HG03469 (cell line): ENCODE data around the gene ARAP1.

ENCODE experiments used
- ATAC-seq: cut with Tn5 transposase; IDR thresholded peaks from one replicate; pipeline ENCODE4 v1.9.1; 2021; ENCODE audit warnings: mild to moderate bottlenecking, moderate library complexity, moderate number of reproducible peaks; ENCODE audit not compliant: unreplicated experiment

The ARAP1 gene

DNA sequence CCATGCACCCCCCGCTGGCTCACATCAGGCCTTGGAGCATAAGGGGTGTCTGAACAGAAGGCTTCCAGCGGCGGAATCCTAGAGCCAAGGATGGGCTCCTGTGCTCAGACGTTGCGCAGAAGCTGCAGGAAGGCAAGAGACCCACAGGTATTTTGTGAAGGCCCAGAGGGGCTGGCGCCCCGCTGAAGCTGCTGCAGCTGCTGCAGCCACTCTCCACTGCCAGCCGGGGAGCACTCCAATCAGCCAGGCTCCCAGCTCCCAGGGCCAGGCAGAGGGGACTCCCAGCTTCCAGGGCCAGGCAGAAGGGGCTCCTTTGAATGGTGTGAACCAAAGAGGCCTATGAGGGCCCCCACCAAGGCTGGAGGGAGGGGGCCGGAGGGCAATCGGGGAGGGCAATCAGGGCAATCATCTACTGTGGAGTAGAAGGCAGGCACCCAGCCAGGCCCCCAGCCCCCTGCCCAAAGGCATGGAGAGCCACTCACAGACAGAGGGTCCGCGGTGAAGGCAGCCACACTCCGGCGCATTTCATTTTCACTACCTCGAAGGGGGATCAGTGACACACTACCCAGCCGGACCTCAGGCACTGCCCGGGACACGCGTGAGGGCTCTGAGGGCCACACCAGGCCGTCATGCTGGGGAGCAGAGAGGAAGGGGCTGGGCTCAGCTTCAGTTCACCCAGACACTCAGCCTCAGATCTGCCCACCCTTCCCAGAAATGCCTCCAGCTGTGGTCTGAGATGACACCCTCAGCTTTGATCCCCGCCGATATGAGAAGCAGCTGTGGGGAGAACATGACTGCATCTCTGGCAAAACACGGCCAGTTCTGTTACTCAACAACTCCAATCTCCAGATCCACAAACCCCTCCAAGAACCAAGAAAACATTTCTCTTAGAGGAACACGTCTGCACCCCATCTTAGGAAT, 66.4 kb downstream of the ARAP1 start:
- ATAC-seq: no peak

DNA sequence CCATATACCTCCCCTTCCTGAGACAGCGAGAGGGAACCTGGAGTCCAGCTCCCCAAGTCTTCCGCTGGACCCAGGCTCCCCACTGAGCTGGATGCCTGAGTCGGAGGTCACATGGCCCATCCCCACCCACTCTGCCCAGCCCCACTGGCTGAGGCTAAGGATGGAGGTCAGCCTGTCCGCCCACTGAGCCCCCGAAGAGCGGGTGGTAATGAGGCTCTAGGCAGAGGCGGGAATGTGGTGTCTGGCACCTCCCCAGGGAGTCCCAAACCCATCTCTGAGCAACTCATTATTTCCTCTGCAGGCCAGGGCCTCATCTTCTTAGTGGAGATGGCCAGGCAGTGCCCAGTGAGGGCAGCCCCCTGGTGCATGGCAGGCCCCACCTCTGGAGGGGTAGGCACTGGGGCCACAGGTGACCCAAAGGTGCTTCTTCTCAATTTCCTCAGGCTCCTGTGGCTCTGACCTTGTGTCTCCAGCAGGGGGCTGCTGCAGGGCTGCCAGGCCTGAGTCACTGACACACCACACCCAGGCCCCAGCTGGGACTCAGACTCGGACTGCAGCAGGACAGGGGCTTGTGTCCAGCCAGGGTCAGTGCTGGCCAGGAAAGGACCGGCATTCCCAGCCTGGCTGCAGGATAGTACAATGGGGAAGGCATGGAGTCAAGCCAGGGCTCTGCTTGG, 67.8 kb downstream of the ARAP1 start:
- no peak for ATAC-seq

DNA sequence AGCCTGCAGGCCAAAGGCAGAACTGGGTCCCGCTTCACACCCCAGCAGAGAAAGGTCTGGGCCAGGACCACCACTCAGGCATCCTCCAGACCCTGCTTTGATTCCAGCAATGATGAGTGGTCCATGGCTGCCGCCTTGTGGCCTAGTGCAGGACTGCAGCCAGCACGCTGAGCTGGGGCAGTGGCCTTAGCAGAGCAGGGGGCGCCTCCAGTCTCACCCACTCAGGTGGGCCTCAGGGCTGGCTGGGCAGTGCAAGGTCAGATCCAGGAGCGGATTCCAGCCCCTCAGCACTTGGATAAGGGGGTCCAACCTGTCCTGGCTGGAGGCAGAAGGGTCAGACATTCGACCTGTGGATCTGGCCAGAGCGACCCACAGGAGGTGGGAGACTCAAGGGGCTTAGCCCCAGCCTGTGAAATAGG, 68.4 kb downstream of the ARAP1 start:
- ATAC-seq: no peak

DNA sequence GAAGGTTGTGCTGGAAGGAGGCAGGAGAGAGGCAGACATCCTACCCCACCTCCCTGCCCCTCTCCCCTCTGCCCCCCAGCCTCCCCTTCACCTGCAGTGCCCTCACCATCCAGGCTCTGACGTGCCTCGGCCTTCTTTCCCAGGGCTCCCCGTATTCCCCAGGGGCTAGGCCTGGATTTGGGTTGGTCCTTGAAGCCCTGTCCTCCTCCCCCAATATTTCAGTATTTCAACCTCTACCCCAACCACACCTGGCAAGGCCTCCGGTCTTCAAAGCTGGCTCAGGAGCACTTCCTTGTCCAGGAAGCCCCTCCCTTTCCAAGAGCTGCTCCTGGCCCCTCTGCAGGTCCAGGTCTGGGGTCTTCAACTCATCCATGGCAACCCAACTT, 69.4 kb downstream of the ARAP1 start:
- no peak for ATAC-seq

DNA sequence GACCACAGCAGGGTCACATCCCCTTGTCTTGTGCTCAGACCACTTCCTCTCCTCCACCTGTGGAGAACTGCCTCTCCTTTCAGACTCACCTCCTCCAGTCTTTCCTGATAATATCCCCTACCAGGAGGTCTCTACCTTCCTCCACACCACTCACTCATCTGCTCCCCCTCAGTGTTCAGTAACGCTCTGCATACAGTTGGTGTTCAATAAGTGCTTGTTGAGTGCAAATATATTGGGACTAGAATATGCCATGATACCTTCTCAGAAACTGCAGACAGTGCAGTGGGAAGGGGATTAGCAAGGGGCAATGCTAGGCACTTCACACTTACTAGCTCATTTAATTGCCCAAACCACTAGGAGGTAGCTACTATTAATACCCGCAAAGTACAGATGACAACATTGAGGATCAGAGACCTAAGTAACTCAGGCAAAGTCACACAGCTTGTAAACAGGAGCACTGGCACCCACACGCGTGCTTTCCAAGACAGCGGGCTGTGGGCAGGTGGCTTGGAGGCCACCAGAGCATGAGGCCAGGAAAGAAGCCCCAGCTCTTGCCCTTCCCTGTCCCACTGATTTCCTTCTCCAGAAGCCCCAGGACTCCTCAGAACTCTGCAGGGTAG, 69.9 kb downstream of the ARAP1 start:
- ATAC-seq: no peak

DNA sequence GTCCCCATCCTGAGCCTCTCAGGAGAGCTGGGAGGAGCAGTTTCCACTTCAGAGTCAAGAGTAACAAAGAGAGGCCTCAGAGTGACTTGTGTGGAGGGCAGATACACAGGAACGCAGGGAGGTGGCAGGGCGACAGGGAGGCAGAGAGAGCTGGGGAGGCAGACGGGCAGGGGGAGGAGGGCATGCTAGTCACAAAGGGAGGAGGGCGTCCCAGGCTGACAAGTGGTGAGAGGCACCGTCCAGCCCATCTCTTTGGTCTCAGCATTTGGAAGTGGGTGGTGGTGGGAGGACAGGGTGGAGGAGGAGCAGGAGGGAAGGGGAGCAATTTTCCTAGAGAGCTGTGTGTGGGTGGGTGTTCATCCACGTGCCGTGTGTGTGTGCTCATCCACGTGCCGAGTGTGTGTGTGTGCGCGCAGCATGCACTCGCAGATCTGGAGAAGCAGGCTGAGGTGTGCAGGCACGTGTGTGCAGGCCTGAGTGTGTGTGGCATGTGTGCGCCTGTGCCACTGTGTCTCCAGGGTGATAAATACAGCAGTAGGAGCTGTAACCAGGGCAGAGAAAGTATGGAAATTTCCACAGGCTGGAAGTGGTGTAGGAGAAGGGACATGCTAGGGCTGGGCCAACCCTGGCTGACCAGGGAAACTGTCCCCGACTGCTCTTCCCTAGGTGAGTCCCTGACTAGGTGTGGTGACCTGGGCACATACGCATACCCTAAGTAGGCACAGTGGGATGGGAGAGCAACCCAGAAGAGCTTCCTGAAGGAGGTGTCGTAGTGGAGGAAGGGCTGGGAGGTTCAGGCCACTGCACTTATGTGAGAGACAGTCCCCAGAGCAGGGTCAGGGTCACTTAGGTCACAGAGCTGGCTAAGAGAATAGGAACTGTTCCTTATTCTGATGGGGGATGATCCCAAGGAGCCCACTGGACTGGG, 70.7 kb downstream of the ARAP1 start:
- ATAC-seq: no peak

DNA sequence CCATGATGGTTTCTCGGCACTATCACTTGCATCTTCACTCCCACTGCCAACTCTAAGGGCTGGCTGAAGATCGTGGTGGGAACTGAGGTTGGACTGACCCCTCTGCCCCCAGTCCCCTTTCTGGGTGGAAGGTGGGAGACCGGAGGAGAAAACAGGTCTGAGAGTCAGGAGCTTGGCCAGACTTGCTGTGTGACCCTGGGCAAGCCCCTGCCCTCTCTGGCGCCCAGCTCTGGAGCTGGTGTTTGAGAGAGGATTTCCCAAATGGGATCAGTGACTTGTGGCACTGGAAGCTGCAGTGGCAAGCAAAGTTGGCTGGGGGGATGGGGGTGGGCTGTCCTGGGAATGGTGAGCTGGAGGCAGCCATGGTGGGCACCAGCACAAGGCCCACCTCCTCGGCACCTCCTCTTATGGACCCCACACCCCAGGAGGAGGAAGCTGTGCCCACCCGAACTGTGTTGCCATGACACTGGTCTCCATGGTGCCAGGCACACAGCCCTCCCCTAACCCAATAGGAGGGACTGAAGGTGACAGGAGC, 71.5 kb downstream of the ARAP1 start:
- no peak for ATAC-seq

DNA sequence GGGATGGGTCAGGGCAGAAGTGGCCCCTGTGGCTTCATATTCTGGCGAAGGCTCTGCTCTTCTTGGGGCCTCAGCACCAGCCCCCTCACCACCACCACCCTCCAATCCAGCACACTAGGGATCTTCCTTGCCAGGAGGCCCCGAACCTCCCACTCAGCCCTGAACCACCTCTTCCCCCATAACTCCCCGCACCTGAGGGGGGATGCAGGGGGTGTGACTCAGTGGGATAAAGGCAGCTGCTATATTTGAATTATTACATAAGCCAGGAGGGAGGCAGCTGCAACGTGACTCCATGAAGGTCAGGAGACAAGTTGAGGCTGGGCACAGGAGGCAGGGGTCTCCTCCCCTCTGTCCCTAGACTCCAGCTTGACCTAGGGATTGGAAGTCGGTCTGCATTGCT, 72.3 kb downstream of the ARAP1 start:
- ATAC-seq: no peak

DNA sequence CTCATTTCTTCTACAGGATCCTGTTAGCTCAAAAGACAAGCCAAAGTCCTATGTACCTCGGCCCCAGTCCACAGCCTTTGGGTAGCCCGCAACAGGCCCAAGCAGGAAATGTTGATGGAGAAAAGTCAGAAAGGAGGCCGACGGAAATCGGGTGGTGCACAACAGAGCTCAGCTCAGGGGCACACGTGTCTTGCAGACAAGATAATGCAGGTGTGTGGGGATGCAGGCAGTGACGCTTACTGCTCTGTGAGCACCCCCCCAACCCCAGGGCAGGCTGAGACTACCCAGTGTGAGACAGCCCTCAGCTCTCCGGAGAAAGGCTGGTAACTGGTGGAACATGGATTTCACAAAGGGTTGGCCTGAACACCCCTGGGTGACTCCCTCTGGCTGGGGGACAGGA, 73.7 kb downstream of the ARAP1 start:
- no peak for ATAC-seq

DNA sequence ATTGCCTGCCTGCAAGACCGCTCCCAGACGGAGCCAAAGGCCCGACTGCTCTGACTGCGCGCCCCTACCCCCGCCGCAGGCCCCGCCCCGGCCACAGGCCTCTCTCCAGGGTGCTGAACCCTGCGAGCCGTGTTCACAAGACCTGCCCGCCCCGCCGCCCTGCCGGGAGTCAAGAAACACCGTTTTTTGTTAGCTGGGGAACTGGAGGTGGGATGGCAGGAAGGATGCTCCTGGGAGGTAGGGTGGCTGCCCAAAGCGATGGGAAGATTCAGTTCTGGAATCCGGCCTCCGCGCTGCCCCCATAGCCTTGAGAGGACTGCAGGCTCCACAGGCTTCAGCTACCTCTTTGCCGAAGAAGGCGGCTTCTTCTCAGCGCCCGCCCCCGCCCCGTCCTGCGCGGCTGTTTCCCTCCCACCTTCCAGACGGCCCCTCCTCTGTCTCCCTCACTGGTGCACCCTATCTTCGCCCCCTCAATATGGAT, 75.3 kb downstream of the ARAP1 start:
- ATAC-seq: no peak

DNA sequence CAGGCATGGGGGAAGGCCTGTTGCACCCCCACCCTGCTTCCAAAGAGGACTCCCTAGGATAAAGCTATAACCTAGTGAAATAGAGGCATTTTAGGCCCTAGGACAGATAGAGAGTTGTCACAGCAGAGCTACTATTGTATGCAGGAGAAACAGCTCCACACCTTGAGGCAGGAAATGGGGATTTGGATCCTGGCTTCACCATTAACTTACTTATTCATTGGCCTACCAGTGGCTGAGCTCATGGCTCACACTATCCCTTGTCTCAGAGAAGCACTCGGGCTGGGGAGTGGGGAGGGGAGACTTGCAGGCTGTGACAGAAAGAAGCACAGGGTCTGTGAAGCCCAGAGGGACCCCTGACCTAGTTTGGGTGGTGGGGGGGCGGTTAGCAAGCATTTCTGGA, 77.0 kb downstream of the ARAP1 start:
- no peak for ATAC-seq

DNA sequence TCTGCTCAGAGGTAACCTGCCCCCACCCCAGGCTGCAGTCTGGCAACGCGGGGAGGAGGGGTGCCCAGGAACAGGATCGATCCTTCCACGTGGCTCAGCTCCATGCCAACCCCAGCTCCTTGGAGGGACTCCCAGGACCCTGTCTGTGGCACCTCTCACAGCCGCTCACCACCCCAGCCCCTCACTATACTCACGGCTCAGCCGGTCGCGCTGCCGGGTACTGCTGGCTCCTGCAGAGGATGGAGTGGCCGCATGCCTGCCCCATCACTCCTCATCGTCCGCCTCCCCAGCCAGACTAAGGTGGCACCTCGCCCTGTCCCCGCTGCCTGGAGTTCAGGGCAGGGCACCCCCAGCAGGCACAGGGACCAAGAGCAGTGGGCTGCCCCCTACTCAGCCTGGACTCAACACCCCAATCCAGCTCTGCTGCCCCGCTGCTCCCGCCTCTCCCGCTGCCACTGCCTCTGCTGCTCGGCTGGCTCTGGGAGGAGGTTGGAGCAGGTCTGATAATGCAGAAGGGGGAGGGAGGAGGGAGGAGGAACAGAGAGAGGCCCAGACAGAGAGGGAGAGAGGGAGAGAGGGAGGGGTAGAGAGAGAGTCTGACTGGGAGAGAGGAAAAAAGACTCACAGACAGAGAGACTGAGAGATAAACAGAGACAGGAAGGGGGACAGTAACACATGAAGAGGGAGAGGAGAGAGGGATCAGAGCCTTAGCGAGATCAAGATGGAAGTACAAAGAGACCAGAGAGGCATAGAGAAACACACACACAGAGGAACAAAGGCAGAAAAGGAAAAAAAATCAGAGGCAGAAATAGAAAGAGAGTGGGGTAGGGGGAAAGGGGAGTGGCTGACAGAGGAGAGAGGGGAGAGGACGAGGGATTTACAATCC, 78.0 kb downstream of the ARAP1 start, which contains the start of gene PDE2A:
PDE2A (minus strand) TSS at position 480 of the 886 bp plus-strand sequence; CDS start at position 265, 215 bp downstream.
- ATAC-seq: no peak

DNA sequence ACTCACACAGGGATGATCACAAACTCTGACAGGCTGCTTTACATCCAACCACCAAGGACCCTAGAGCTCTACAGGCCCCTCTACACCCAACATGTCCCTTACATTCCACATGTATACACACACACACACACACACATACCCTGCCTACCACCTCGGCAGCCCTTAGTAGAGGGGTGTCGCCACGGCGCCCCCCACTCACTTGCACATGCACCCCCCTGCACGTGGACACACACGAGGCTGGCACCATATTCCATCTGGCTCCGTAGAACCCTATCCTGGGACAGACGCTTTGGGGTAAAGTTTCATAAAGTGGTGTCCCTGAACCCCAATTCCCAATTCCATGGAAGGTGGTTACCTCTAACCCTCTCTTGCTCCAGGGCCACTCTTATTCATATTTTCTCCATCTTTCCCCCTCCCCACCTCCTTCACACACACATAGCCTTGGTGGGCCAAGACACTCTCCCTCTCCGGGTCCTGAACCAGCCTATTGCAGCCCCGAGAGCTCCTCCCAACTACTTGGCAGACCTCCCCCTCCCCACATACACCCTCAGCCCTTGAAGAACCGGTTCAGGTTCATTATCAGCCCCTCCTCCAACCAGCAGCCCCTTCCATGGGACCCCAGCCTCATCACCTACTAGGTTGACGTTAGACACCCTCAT, 78.8 kb downstream of the ARAP1 start:
- ATAC-seq: no peak

DNA sequence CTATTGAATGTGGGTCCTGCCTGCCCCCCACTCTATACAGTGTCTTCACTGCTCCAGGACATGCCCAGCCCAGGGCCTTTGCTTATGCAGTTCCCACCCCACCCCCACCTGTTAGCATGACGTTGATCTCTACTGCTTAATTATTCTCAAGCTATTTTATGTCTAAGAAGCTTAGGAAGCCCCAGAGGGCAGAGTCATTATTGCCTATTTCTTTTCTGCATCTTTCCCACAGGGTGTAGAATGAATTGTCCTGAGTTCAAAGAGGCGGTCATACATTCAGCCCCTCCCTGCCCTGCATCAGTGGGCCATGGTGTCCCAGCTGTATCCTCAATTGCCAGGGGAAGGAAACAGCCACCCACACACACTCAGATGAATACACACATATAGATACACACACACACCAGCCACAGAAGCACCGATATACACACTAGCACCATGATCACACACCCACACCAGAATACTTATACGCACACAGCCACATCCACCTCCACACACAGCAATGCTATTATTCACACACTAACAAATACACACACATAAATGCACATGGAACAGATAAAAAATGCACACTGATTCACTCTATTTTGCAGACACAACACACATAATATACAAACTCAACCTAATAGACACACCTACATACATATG, 79.5 kb downstream of the ARAP1 start:
- no peak for ATAC-seq

DNA sequence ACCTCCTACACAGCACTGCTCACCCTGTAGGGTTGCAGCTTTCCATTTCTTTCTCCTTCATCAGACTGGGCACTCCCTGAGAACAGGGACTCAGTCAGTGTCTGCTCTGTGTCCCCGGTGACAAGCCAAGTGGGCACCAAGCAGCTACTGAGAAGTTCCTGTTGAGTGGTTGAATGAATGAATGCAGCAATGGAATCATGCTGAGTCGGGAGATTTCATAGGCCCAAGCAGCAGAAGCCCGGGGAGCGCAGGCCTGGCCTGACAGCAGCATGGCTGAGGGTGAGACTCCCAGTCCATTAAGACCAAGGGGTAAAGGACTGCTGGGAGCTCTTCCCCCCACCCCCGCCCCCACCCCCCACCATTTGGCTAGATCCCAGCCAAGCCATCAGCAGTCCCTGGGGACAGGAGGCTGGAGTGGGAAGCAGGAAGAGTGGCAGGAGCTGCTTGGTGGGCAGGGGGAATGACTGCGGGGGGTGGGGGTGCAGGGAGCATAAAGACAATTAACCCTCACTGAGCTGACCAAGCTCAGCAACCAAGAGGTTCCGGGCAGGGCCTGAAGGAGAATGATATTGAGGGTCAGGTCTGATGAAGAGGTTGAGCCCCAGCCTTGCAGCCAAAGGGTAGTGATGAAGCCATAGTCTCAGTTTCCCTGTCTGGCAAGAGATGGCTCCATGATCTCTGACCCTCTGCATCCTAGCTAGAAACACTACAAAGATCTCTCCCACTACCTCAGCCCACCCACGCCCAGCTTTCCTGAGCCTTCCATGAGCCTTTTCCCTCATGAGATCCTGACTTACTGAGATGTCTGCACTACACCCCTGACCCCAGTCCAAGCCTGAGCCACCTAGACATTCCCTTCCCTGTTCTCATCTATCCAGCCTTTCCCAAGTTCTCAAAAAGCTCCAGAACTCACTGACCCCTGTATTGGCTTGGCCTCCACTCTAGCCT, 80.8 kb downstream of the ARAP1 start:
- no peak for ATAC-seq

DNA sequence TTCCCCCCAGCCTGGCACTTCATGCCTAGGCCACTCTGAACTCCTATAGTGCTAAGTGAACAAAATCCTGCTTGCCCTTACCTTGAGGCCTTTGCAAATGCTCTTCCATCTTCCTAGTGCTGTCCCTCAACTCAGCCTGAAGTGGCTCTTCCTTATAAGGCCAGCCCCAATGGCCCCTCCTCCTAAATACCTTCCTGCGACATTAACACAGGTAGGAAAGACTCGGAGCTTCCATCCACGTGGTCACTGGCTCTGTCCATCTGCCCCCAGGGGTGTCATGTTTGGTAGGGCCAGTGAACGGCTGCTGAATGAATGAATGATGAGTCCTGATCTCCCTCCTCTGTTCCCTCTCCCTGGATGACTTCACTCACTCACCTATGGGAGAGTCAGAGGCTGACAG, 82.2 kb downstream of the ARAP1 start:
- no peak for ATAC-seq

DNA sequence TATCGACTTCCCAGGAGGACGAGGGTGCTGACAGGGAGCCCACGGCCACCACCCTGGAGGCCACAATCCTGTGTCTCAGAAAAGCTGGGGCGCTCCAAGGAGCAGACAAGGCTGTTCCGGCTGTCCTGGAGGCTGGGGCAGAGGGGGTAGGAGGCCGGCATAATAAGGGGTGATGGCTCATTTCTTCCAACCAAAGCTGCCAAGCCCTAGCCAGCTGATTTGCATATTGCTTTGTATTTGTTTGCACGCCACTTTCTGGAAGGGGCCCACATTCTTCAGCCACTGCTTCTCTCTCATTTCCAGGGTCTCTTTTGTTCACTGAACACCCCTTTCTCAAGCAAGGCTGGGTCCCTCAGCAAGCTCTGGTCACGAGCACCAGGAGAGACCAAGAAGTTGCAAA, 82.7 kb downstream of the ARAP1 start:
- no peak for ATAC-seq
